H1 (cell line): ENCODE results near the gene GOLGA8J. TPM values are rescaled to one million over a fixed set of nuclear protein-coding genes. Genes with fewer than 3 reads are reported as not detected.

Experiments
- CTCF ChIA-PET: fragments of 300-600 bp; sonication (Branson Sonifier 250); formaldehyde crosslinking; loops from one replicate; lab custom pipeline; 2021; ENCODE audit not compliant: partially characterized antibody; lab: Charles Lee
- POLR2A ChIA-PET: fragments of 300-600 bp; sonication (Branson Sonifier 250); formaldehyde crosslinking; loops from one replicate; lab custom pipeline; 2021; ENCODE audit warnings: inconsistent platforms; ENCODE audit not compliant: partially characterized antibody; lab: Charles Lee
- DNase-seq, 2 experiments: peaks; one replicate each; pipeline versions ENCODE4 v3.0.0 to v3.0.0-alpha.2; 2010 to 2022; ENCODE audit warnings: low spot score in 2 of 2, low read depth in 1 of 2, mixed read lengths in 1 of 2
- FAIRE-seq: peaks from 2 replicates; lab custom pipeline; 2011; peaks lifted over from hg19 to GRCh38; lab: Jason Lieb, UNC
- H2AFZ ChIP-seq: 2 replicates; pipeline ENCODE4 v1.8.1; 2012; ENCODE audit warnings: low read length, inconsistent platforms
- H2AK5ac ChIP-seq: 2 replicates; pipeline ENCODE4 v1.6.1; 2013; ENCODE audit warnings: low read depth, low read length
- H2BK120ac ChIP-seq: replicated peaks from 2 replicates; pipeline ENCODE3; 2013; ENCODE audit warnings: low read depth, low read length, inconsistent platforms
- H2BK12ac ChIP-seq: 2 replicates; pipeline ENCODE4 v1.6.1; 2013; ENCODE audit warnings: low read depth, low read length
- H2BK15ac ChIP-seq: 2 replicates; pipeline ENCODE4 v1.6.1; 2013; ENCODE audit warnings: low read length
- H2BK20ac ChIP-seq: 2 replicates; pipeline ENCODE4 v1.6.1; 2013; ENCODE audit warnings: low read length
- H2BK5ac ChIP-seq: 2 replicates; pipeline ENCODE4 v1.6.1; 2013; ENCODE audit warnings: low read depth, low read length
- H3K14ac ChIP-seq: 2 replicates; pipeline ENCODE4 v1.6.1; 2013; ENCODE audit warnings: inconsistent platforms; ENCODE audit not compliant: insufficient read length
- H3K18ac ChIP-seq: 2 replicates; pipeline ENCODE4 v1.6.1; 2013; ENCODE audit warnings: low read length; ENCODE audit errors: extremely low read depth
- H3K23ac ChIP-seq: 2 replicates; pipeline ENCODE4 v1.6.1; 2013; ENCODE audit warnings: inconsistent platforms; ENCODE audit not compliant: insufficient read length
- H3K23me2 ChIP-seq: 2 replicates; pipeline ENCODE4 v1.6.1; 2013; ENCODE audit warnings: low read depth, low read length
- H3K27ac ChIP-seq: 2 replicates; pipeline ENCODE4 v1.6.1; 2011; ENCODE audit warnings: low read depth, low read length, inconsistent platforms
- H3K27me3 ChIP-seq, 4 experiments: replicated peaks in 1 of 4; 1 replicate in 1 of 4; 2 replicates in 3 of 4; pipeline versions ENCODE4 v1.6.1 to v1.8.1; 2011 to 2013; ENCODE audit warnings: low read length in 3 of 4, mild to moderate bottlenecking in 3 of 4, inconsistent platforms in 2 of 4, mixed read lengths in 2 of 4, moderate library complexity in 1 of 4; ENCODE audit not compliant: control insufficient read depth in 3 of 4, insufficient read depth in 3 of 4; ENCODE audit errors: extremely low read depth in 1 of 4
- H3K36me3 ChIP-seq, 4 experiments: 2 replicates each; pipeline versions ENCODE4 v1.6.1 to v1.8.1; 2011 to 2013; ENCODE audit warnings: mild to moderate bottlenecking in 4 of 4, low read length in 3 of 4, moderate library complexity in 2 of 4, control low read depth in 1 of 4, inconsistent platforms in 1 of 4; ENCODE audit not compliant: insufficient read depth in 4 of 4, control insufficient read depth in 2 of 4
- H3K4ac ChIP-seq: replicated peaks from 2 replicates; pipeline ENCODE3; 2013; ENCODE audit warnings: low read length, low read depth, mixed read lengths, inconsistent platforms; ENCODE audit not compliant: insufficient read length
- H3K4me1 ChIP-seq, 4 experiments: replicated peaks in 1 of 4; 1 replicate in 1 of 4; 2 replicates in 3 of 4; pipeline versions ENCODE4 v1.6.1 to v1.8.1; 2011 to 2013; ENCODE audit warnings: low read length in 3 of 4, inconsistent platforms in 2 of 4, mixed read lengths in 1 of 4; ENCODE audit not compliant: insufficient read depth in 4 of 4, control insufficient read depth in 3 of 4
- H3K4me2 ChIP-seq, 2 experiments: 2 replicates each; pipeline versions ENCODE4 v1.6.1 to v1.8.1; 2011 to 2013; ENCODE audit warnings: low read depth in 2 of 2, low read length in 2 of 2, control low read depth in 1 of 2, inconsistent platforms in 1 of 2, mild to moderate bottlenecking in 1 of 2; ENCODE audit not compliant: insufficient read depth in 1 of 2
- H3K4me3 ChIP-seq, 4 experiments: fragments of 200-600, 300-600 bp in 1 of 4; sonication (generic), shearing (Covaris generic), sonication (Bioruptor Twin) in 1 of 4; 2 replicates each; pipeline versions ENCODE4 v1.5.1 to v1.8.1; 2011 to 2016; ENCODE audit warnings: low read length in 4 of 4, low read depth in 3 of 4, control low read depth in 2 of 4, inconsistent platforms in 2 of 4, mild to moderate bottlenecking in 2 of 4, mixed read lengths in 1 of 4, moderate library complexity in 1 of 4; ENCODE audit not compliant: insufficient read depth in 2 of 4; ENCODE audit errors: extremely low read depth in 1 of 4
- H3K56ac ChIP-seq: replicated peaks from 2 replicates; pipeline ENCODE3; 2013; ENCODE audit warnings: low read depth, mild to moderate bottlenecking, mixed read lengths, low read length, inconsistent platforms; ENCODE audit not compliant: insufficient read length
- H3K79me1 ChIP-seq: 2 replicates; pipeline ENCODE4 v1.6.1; 2013; ENCODE audit warnings: low read depth, low read length, control low read depth
- H3K79me2 ChIP-seq, 2 experiments: 2 replicates each; pipeline versions ENCODE4 v1.6.1 to v1.8.1; 2012 to 2013; ENCODE audit warnings: low read length in 2 of 2, mild to moderate bottlenecking in 2 of 2, inconsistent platforms in 1 of 2; ENCODE audit not compliant: insufficient read depth in 2 of 2, control insufficient read depth in 1 of 2
- H3K9ac ChIP-seq, 4 experiments: replicated peaks in 1 of 4; 1 replicate in 1 of 4; 2 replicates in 3 of 4; pipeline versions ENCODE4 v1.6.1 to v1.8.1; 2011 to 2013; ENCODE audit warnings: low read depth in 3 of 4, low read length in 3 of 4, control low read depth in 2 of 4, mild to moderate bottlenecking in 2 of 4, moderate library complexity in 2 of 4, inconsistent platforms in 1 of 4; ENCODE audit errors: extremely low read depth in 1 of 4
- H3K9me3 ChIP-seq, 2 experiments: 2 replicates each; pipeline versions ENCODE4 v1.6.1 to v1.8.1; 2012 to 2013; ENCODE audit warnings: mild to moderate bottlenecking in 2 of 2, moderate library complexity in 2 of 2, control low read depth in 1 of 2, inconsistent platforms in 1 of 2, low read depth in 1 of 2, low read length in 1 of 2, mixed read lengths in 1 of 2; ENCODE audit not compliant: insufficient read depth in 2 of 2
- H4K20me1 ChIP-seq, 2 experiments: replicated peaks in 1 of 2; 2 replicates each; pipeline versions ENCODE3 to v1.8.1; 2011 to 2013; ENCODE audit warnings: inconsistent platforms in 2 of 2, low read length in 2 of 2, mild to moderate bottlenecking in 1 of 2; ENCODE audit not compliant: insufficient read depth in 2 of 2, control insufficient read depth in 1 of 2
- H4K5ac ChIP-seq: 2 replicates; pipeline ENCODE4 v1.6.1; 2013; ENCODE audit warnings: low read length, low read depth, mixed read lengths, inconsistent platforms; ENCODE audit not compliant: insufficient read length
- H4K8ac ChIP-seq: 2 replicates; pipeline ENCODE4 v1.8.0; 2013; ENCODE audit warnings: mild to moderate bottlenecking, moderate library complexity, low read length, inconsistent platforms; ENCODE audit not compliant: insufficient read depth; ENCODE audit errors: extremely low read depth
- H4K91ac ChIP-seq: replicated peaks from 2 replicates; pipeline ENCODE3; 2013; ENCODE audit warnings: low read length, mixed read lengths, inconsistent platforms; ENCODE audit not compliant: insufficient read length
- NRF1 ChIP-seq: IDR thresholded peaks from 2 replicates; pipeline ENCODE4 v1.6.1; 2011; ENCODE audit warnings: mild to moderate bottlenecking, low read depth, low read length, improper control_type of control experiment
- SIX5 ChIP-seq: IDR thresholded peaks from 2 replicates; pipeline ENCODE4 v1.6.1; 2011; ENCODE audit warnings: mild to moderate bottlenecking, low read depth, low read length
- SP4 ChIP-seq: IDR thresholded peaks from 2 replicates; pipeline ENCODE4 v1.6.1; 2012; ENCODE audit warnings: low read length, inconsistent platforms
- SRF ChIP-seq: IDR thresholded peaks from 2 replicates; pipeline ENCODE4 v1.6.1; 2011; ENCODE audit warnings: mild to moderate bottlenecking, low read depth, low read length, moderate library complexity
- WGBS, 2 experiments: shearing (Covaris generic) in 1 of 2; methylation state at CpG; one replicate each; pipeline versions ENCODE4 v1.1.6 to v1.1.7; 2013 to 2015; ENCODE audit warnings: low lambda C conversion rate in 2 of 2, mixed read lengths in 2 of 2, inconsistent platforms in 1 of 2, low coverage in 1 of 2, missing lambda C conversion rate in 1 of 2; ENCODE audit not compliant: insufficient replicate concordance in 2 of 2, insufficient coverage in 1 of 2, insufficient read length in 1 of 2; ENCODE audit errors: extremely low coverage in 1 of 2, missing lambda C conversion rate in 1 of 2; 5-methylcytosine and 5-hydroxymethylcytosine counted together
- polyA plus RNA-seq, 7 experiments: library from polyadenylated mRNA; depleted of rRNA in 3 of 7; stranded (reverse) in 5 of 7; unstranded in 2 of 7; fragments of >200 nt in 5 of 7; fragments of 200-250 nt in 2 of 7; gene quantifications; 1 replicate in 5 of 7; 2 replicates in 1 of 7; 4 replicates in 1 of 7; pipeline versions ENCODE4 v1.2.1 to v1.2.3, GENCODE V29; 2011 to 2013; ENCODE audit warnings: missing spikeins in 2 of 7, mixed read lengths in 2 of 7
- total RNA-seq: library from RNA; stranded (reverse); fragmentation: NEBNext Ultra II Directional; extraction: Animal tissue kit (Norgen Biotek cat#: 25700); gene quantifications from 2 replicates; pipeline ENCODE4 v1.2.1, GENCODE V29; 2021

The GOLGA8J gene
- total and polyA plus RNA-seq, 2 of the 8 experiments (the other 6 are each of a cell fraction or from before 2014, with no cell fraction given) = not detected

DNA sequence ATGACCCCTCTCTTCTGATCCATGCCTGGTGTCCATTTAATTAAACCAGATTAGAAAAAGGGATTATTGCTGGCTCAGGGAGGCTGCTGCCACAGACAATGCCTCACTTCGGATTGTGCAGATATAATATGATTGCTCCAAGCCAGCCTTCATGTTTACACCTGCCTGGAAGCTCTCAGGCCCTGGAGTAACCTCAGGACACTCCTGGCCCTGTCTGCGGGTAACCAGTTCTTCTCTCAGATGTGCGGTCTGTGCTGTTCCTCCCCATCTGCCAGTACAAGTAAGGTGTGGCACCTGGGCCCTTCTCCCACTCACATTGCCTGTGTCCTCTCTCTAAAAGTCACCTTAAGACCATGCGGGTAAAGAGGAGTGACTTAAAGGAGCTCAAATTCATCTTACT is 8.8 kb upstream of the GOLGA8J start:
- no peaks in the 10 kb centered on the region for H3K79me1 ChIP-seq
- no peak overlapping the region for H2BK5ac ChIP-seq
- no peak overlapping the region for H4K5ac ChIP-seq
- H4K8ac ChIP-seq = no peak overlapping the region
- no peak overlapping the region for H3K9ac ChIP-seq
- no peak overlapping the region for H3K23ac ChIP-seq
- no peak overlapping the region for H3K27ac ChIP-seq
- no peak for DNase-seq
- H3K79me2 ChIP-seq = no peaks in the 10 kb centered on the region
- H3K4me1 ChIP-seq = peaks cover 0 to 1% (median 0%) of the 10 kb centered on the region in 4 experiments; a peak in 2 of 7 replicates
- H3K36me3 ChIP-seq = no peaks in the 10 kb centered on the region
- no peak overlapping the region for H2AFZ ChIP-seq
- no peaks in the 10 kb centered on the region for H3K23me2 ChIP-seq
- no peak overlapping the region for H2BK15ac ChIP-seq
- H3K4me2 ChIP-seq = no peak overlapping the region
- no peak overlapping the region for H2BK20ac ChIP-seq
- POLR2A ChIA-PET = no interaction called here
- H3K27me3 ChIP-seq = no peaks in the 10 kb centered on the region
- no peak for TF ChIP-seq SIX5
- TF ChIP-seq SRF = no peak
- no peak for TF ChIP-seq SP4
- no peak for TF ChIP-seq NRF1
- no peak overlapping the region for H4K91ac ChIP-seq
- no peak overlapping the region; the same call in 1 of the 2 replicates for H3K18ac ChIP-seq
- no peak overlapping the region for H2BK120ac ChIP-seq
- 91% methylated on average over 4 of the region's 4 CpGs; no CpG with 5 or more reads in 1 of the 2 experiments for WGBS, 2 experiments
- no peaks in the 10 kb centered on the region for H4K20me1 ChIP-seq
- no peak overlapping the region for H3K4ac ChIP-seq
- no peak overlapping the region for H3K56ac ChIP-seq
- CTCF ChIA-PET = interaction anchor here (0.7 to 3.9 kb wide), 16 partner anchors 8 to 405 kb away, joined by 3 to 24 read pairs (median 4); no protein-coding TSS in a partner anchor
- no peak overlapping the region for H3K14ac ChIP-seq
- H2AK5ac ChIP-seq = no peak overlapping the region
- no peaks in the 10 kb centered on the region for H3K9me3 ChIP-seq
- no peak overlapping the region for H2BK12ac ChIP-seq
- no peak overlapping the region for H3K4me3 ChIP-seq
- no peak for FAIRE-seq
